Heart right ventricle (tissue), 16 donors: ENCODE results near the gene TYK2. TPM values are rescaled to one million over a fixed set of nuclear protein-coding genes. Genes with fewer than 3 reads are reported as not detected.
A peak's percentile ranks its signal among the peaks of the same experiment; 100 is the strongest.
"Not testable (repeated sequence)": the region's sequence is repeated elsewhere in the genome, so short reads cannot be mapped to it uniquely, and the experiment has no call there.

Experiments
- ATAC-seq, 8 donors: fragments of 200-7000 bp; cut with Tn5 transposase; one replicate each; pipeline ENCODE4 v1.9.1; 2020; ENCODE audit warnings: mild to moderate bottlenecking in 8 of 8, moderate library complexity in 8 of 8, moderate number of reproducible peaks in 1 of 8
- DNase-seq, 2 donors: peaks; one replicate each; pipeline ENCODE4 v3.0.0-alpha.2; 2020
- H3K27ac ChIP-seq, 10 donors: fragments of 200-600 bp; sonication (generic) in 2 of 10; one replicate each; pipeline versions ENCODE4 v1.5.0 to v1.8.0; 2020 to 2022; ENCODE audit warnings: mild to moderate bottlenecking in 3 of 10
- H3K27me3 ChIP-seq, 7 donors: fragments of 200-600 bp; one replicate each; pipeline ENCODE4 v1.8.0; 2021 to 2022; ENCODE audit warnings: mild to moderate bottlenecking in 2 of 7
- H3K36me3 ChIP-seq, 9 donors: fragments of 200-600 bp; sonication (generic) in 1 of 9; one replicate each; pipeline versions ENCODE4 v1.5.0 to v1.8.0; 2020 to 2022; ENCODE audit warnings: mild to moderate bottlenecking in 2 of 9
- H3K4me1 ChIP-seq, 9 donors: fragments of 200-600 bp; sonication (generic) in 1 of 9; one replicate each; pipeline versions ENCODE4 v1.5.0 to v1.8.0; 2020 to 2022; ENCODE audit warnings: mild to moderate bottlenecking in 4 of 9
- H3K4me3 ChIP-seq, 10 donors: fragments of 200-600 bp; sonication (generic) in 2 of 10; one replicate each; pipeline versions ENCODE4 v1.5.0 to v1.8.0; 2020 to 2022; ENCODE audit warnings: mild to moderate bottlenecking in 7 of 10, moderate library complexity in 2 of 10
- H3K9me3 ChIP-seq, 11 donors: fragments of 200-600 bp in 10 of 11; sonication (generic) in 2 of 11; one replicate each; pipeline versions ENCODE4 v1.5.0 to v1.8.0; 2013 to 2022; ENCODE audit warnings: mild to moderate bottlenecking in 2 of 11, control low read depth in 1 of 11, moderate library complexity in 1 of 11
- CTCF ChIP-seq, 9 donors: fragments of 200-600 bp; sonication (generic) in 2 of 9; IDR thresholded peaks; one replicate each; pipeline versions ENCODE4 v1.5.0 to v1.8.0; 2021 to 2022; ENCODE audit warnings: antibody characterized with exemption in 9 of 9, mild to moderate bottlenecking in 5 of 9, moderate library complexity in 1 of 9
- WGBS, 2 donors: extraction: QIAGEN DNeasy Blood & Tissue Kit; methylation state at CpG; one replicate each; pipeline ENCODE4 v1.1.7; 2013; ENCODE audit warnings: inconsistent platforms in 1 of 2; 5-methylcytosine and 5-hydroxymethylcytosine counted together
- intact Hi-C, 10 donors: fragments of 100-400 bp; cut with DNase I; formaldehyde crosslinking; loops; one replicate each; pipeline versions ENCODE4 v1.11.1 to v1.14.2; 2022
- polyA plus RNA-seq, 2 donors: library from polyadenylated mRNA; stranded (reverse); fragments of 200-250 nt; gene quantifications; one replicate each; pipeline ENCODE4 v1.2.3, GENCODE V29; 2013
- total RNA-seq, 10 donors: library from RNA; stranded (reverse); fragmentation: NEBNext Ultra II Directional in 3 of 10; extraction: Animal tissue kit (Norgen Biotek cat#: 25700) in 3 of 10; gene quantifications; one replicate each; pipeline versions ENCODE4 v1.2.1 to v1.2.4, GENCODE V29; 2021 to 2023
- donor health status: Arrhythmogenic right ventricular cardiomyopathy.
- donor health status: ischemic (EF 13 %, LVEDD 7.1; RV severe dilation, severe dysfunction).
- donor health status: healthy with polysubstance abuse.
- donor health status: DM: no; HTN: yes; CAD: no.
- donor health status: DM: no; HTN: no; CAD: no.
- donor health status: ischemic (EF 25% LVEDD 6.9; RV normal size, moderate dysfunction).
- donor health status: ischemic (EF 25% LVEDD 5.7; RV mildly dilated, moderate dysfunction).
- donor health status: healthy.
- donor health status: DM: yes; HTN: yes; CAD: no.
- donor health status: Ischemic cardiomyopathy.
- donor health status: ischemic (EF 35%, LVEDD 5.7; RV mildly dilated, moderate dysfunction).
- donor health status: nonischemic (EF 11% LVEDD 7.7; RV severe dilation, severe dysfunction).
- donor health status: DM: yes; HTN: yes; CAD: no.
- donor health status: PGD.
- donor health status: ischemic (EF 29% LVEDD 5.4; RV normal size, mild dysfunction).
- donor health status: nonischemic (EF 23%, LVEDD 6.1; RV moderate dilation, normal function).

Gene TYK2
- total and polyA plus RNA-seq, 12 donors: 37.0 to 182 (median 57.8) TPM

GRCh38 chr19:10403137-10404021, 23.0 kb upstream of the TYK2 start, which contains the start of gene CDC37:
TSS of gene CDC37 (minus strand) at chr19:10403542. CDS start at chr19:10403479, 63 bp downstream.
- Histone ChIP-seq H3K4me1 (peaks cover 33 to 83% (median 59%) of the 10 kb centered on the region in 9 donors), H3K9me3 (no peaks in the 10 kb centered on the region), H3K27ac (peak within 1 kb of the TSS; percentile 67 to 94 (median 89)), H3K27me3 (peaks cover 6 to 30% (median 25%) of the 10 kb centered on the region in 7 donors), H3K36me3 (peaks cover 0 to 22% (median 0%) of the 10 kb centered on the region in 9 donors), H3K4me3 (peak within 1 kb of the TSS; percentile 63 to 99 (median 96))
- peak; percentile 92 to 97 (median 96) for ATAC-seq
- peak; percentile 95 to 97 for DNase-seq
- no peak for TF ChIP-seq CTCF (IDR thresholded peaks at IDR 0.05)
- WGBS, 2 donors: 0% methylated on average over 69 of the region's 69 CpGs
- intact Hi-C loops: loop anchor here in 6 of 10 donors (1.0 to 10.0 kb wide), 6 partner anchors 21 to 171 kb away; partner anchors contain the start of genes CDKN2D (in 1 of the 6) and KRI1 (in 1 of the 6)

GRCh38 chr19:10402441-10403038, 22.2 kb upstream of the TYK2 start:
- intact Hi-C loops: loop anchor here in 5 of 10 donors (5.0 to 10.0 kb wide), 4 partner anchors 72 to 172 kb away; partner anchors contain the start of genes CDKN2D (in 1 of the 5) and KRI1 (in 1 of the 5)
- peaks cover 36 to 84% (median 67%) of the 10 kb centered on the region in 9 donors for H3K4me1 ChIP-seq
- H3K27ac ChIP-seq: peak overlapping the region; percentile 67 to 94 (median 89)
- H3K27me3 ChIP-seq: peaks cover 6 to 28% (median 25%) of the 10 kb centered on the region in 7 donors
- 2% methylated on average over 15 of the region's 15 CpGs for WGBS, 2 donors
- DNase-seq (peak; percentile 51 to 76), ATAC-seq (peak in 4 of 8 donors; percentile 21 to 48 (median 37))
- H3K9me3 ChIP-seq: no peaks in the 10 kb centered on the region
- H3K4me3 ChIP-seq: peak overlapping the region; percentile 63 to 99 (median 96)
- TF ChIP-seq CTCF (IDR thresholded peaks at IDR 0.05): no peak
- peaks cover 0 to 29% (median 0%) of the 10 kb centered on the region in 9 donors for H3K36me3 ChIP-seq

DNA sequence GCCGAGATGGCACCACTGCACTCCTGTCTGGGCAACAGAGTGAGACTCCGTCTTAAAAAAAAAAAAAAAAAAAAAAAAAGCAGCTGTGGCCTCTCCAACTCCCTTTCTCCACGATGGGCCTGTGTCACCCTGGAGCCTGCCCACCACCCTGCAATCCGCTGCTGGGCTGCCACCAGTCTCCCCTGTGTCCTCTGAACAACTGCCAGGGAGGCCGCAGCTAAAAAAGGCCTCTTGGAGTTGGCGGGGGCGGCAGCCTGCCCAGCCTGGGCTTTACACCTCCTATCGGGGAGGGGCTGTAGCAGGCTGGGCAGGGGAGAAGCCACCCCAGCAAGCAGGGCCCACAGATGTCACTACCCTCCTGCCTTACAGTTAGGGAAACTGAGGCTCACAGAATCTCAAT, 19.5 kb upstream of the TYK2 start:
- H3K4me1 ChIP-seq: peaks cover 36 to 77% (median 57%) of the 10 kb centered on the region in 9 donors
- WGBS, 2 donors: 47 to 69% methylated on average over 6 to 8 of the region's 8 CpGs

GRCh38 chr19:10399340-10399739, 19.0 kb upstream of the TYK2 start:
- peak overlapping the region in 8 of 10 donors; percentile 33 to 94 (median 85) for H3K27ac ChIP-seq
- not testable (repeated sequence) for DNase-seq, H3K9me3 ChIP-seq, H3K27me3 ChIP-seq, H3K4me3 ChIP-seq, ATAC-seq
- H3K36me3 ChIP-seq: peaks cover 7 to 48% (median 17%) of the 10 kb centered on the region in 9 donors
- WGBS, 2 donors: 92 to 96% methylated on average over 8 of the region's 8 CpGs
- H3K4me1 ChIP-seq: peaks cover 31 to 71% (median 52%) of the 10 kb centered on the region in 9 donors
- intact Hi-C loops: loop anchor here in 1 of 10 donors (10.0 kb wide), 1 partner anchor 465 kb away; the partner anchor contains the start of gene OLFM2

More for the DNA sequence above, 19.5 kb upstream of the TYK2 start:
- DNase-seq (peak; percentile 59 to 75), ATAC-seq (peak in 3 of 8 donors; percentile 5 to 18 (median 8))
- Histone ChIP-seq H3K4me3 (no peak overlapping the region), H3K36me3 (peaks cover 4 to 42% (median 13%) of the 10 kb centered on the region in 9 donors), H3K27me3 (peaks cover 4 to 7% (median 6%) of the 10 kb centered on the region in 7 donors), H3K9me3 (no peaks in the 10 kb centered on the region), H3K27ac (peak overlapping the region in 9 of 10 donors; percentile 33 to 94 (median 82))
- intact Hi-C loops: loop anchor here in 5 of 10 donors (5.0 to 10.0 kb wide), 5 partner anchors 75 to 465 kb away; partner anchors contain the start of genes CDKN2D (in 1 of the 5), KRI1 (in 1 of the 5) and OLFM2 (in 1 of the 5)
- TF ChIP-seq CTCF (IDR thresholded peaks at IDR 0.05): no peak
